ENCODE data around the gene XRCC5. TPM values are rescaled to one million over a fixed set of nuclear protein-coding genes. Genes with fewer than 3 reads are reported as not detected.

The XRCC5 gene
- total and polyA plus RNA-seq, 10 of the 15 experiments (the other 5 are each of a cell fraction or from before 2014, with no cell fraction given): 259 to 815 (median 530) TPM

- Histone ChIP-seq H3K79me2 (ENCODE audit: control insufficient read depth, insufficient read depth, low read length) (no peaks in the 10 kb centered on the region; the same call in none of the 2 replicates), H2AFZ (ENCODE audit: control insufficient read depth, low read depth, low read length) (no peak overlapping the region), H4K20me1 (ENCODE audit: control insufficient read depth, insufficient read depth) (no peaks in the 10 kb centered on the region), H3K9ac (ENCODE audit: control insufficient read depth, insufficient read depth, low read length) (no peak overlapping the region), H3K9me3 (replicated peaks; ENCODE audit: control insufficient read depth, insufficient read depth, low read length) (no peaks in the 10 kb centered on the region), H3K4me1 (ENCODE audit: control insufficient read depth, insufficient read depth, low read length) (no peaks in the 10 kb centered on the region), H3K27ac (ENCODE audit: control insufficient read depth, insufficient read depth) (no peak overlapping the region), H3K27me3 (replicated peaks in 1 of 2; ENCODE audit: control insufficient read depth in 2 of 2, insufficient read depth in 2 of 2, low read length in 1 of 2) (no peaks in the 10 kb centered on the region), H3K4me2 (ENCODE audit: control insufficient read depth, insufficient read depth) (no peak overlapping the region), H3K36me3 (ENCODE audit: control insufficient read depth in 2 of 2, insufficient read depth in 2 of 2, low read length in 1 of 2) (peaks cover 14 to 74% of the 10 kb centered on the region in 2 experiments), H3K4me3 (no peak overlapping the region)
- WGBS (ENCODE audit: insufficient coverage, insufficient replicate concordance, low lambda C conversion rate, missing lambda C conversion rate): 98% methylated on average over 2 of the region's 2 CpGs
- SMC1A ChIA-PET (ENCODE audit: uncharacterized antibody, unreplicated experiment): interaction anchor here (1.0 to 1.6 kb wide), 4 partner anchors 9 to 23 kb away, joined by 3 to 5 read pairs (median 4); no protein-coding TSS in a partner anchor
- intact Hi-C loops (cut with micrococcal nuclease; ENCODE audit: unreplicated experiment): no loop called here
- in situ Hi-C loops (cut with MboI): no loop called here
- RAD21 ChIA-PET (ENCODE audit: unreplicated experiment): interaction anchor here (0.7 to 1.1 kb wide), 2 partner anchors 23 to 101 kb away, joined by 3 to 4 read pairs; no protein-coding TSS in a partner anchor
- BruUV-seq (replicated peaks): no TSS peak
- POLR2A ChIA-PET: interaction anchor here (0.6 to 1.4 kb wide), 5 partner anchors 9 to 15 kb away, joined by 3 to 4 read pairs (median 3); no protein-coding TSS in a partner anchor
- no peak for FAIRE-seq
- no peak for ATAC-seq
- CTCF ChIA-PET: interaction anchor here (1.0 to 2.4 kb wide), 3 partner anchors 8 to 533 kb away, joined by 3 to 10 read pairs (median 3); no protein-coding TSS in a partner anchor
- DNase-seq (ENCODE audit: low read depth, low spot score): no peak
- TF ChIP-seq TCF12 (IDR thresholded peaks at IDR 0.05; ENCODE audit: low read depth, low read length) (no peak), CBX5 (IDR thresholded peaks at IDR 0.05; ENCODE audit: low read depth) (no peak), ELK1 (IDR thresholded peaks at IDR 0.05; ENCODE audit: low read depth, low read length) (no peak), NR2F1 (conservative IDR thresholded peaks at IDR 0.05) (no peak), IRF5 (IDR thresholded peaks at IDR 0.05; ENCODE audit: borderline replicate concordance) (no peak), BRCA1 (IDR thresholded peaks at IDR 0.05; ENCODE audit: low read depth, low read length) (no peak), TCF7 (IDR thresholded peaks at IDR 0.05; ENCODE audit: borderline replicate concordance) (no peak), STAT1 (conservative IDR thresholded peaks at IDR 0.05) (no peak), CHD2 (IDR thresholded peaks at IDR 0.05; ENCODE audit: borderline replicate concordance, low read depth, low read length) (no peak), TARDBP (IDR thresholded peaks at IDR 0.05; ENCODE audit: borderline replicate concordance) (no peak), ZNF24 (IDR thresholded peaks at IDR 0.05) (no peak), RBBP5 (conservative IDR thresholded peaks at IDR 0.05) (no peak), BCL3 (IDR thresholded peaks at IDR 0.05; ENCODE audit: borderline replicate concordance, insufficient read depth, low read depth, low read length, poor library complexity, severe bottlenecking) (no peak), JUNB (IDR thresholded peaks at IDR 0.05) (no peak), USF2 (IDR thresholded peaks at IDR 0.05; ENCODE audit: borderline replicate concordance, low read depth, low read length) (no peak), ZNF592 (IDR thresholded peaks at IDR 0.05) (no peak)
Observed at GRCh38 chr2:216133397-216133796, 24.2 kb downstream of the XRCC5 start.

Data from GM12878 (cell line).